HEK293 (cell line): ENCODE measurements around the gene ST6GAL1.

Experiments used
- CTCF ChIA-PET: fragments of 350-600 bp; formaldehyde crosslinking; extraction: SDS; loops from one replicate; lab custom pipeline; 2021; ENCODE audit warnings: antibody characterized with exemption; lab: Yijun Ruan, JAX
- POLR2A ChIA-PET: fragments of 300-600 bp; formaldehyde crosslinking; extraction: SDS; loops from one replicate; lab custom pipeline; 2020; ENCODE audit warnings: antibody characterized with exemption, inconsistent platforms; lab: Yijun Ruan, JAX
- H3K27ac ChIP-seq: fragments of 200-500 bp; sonication (Bioruptor generic); 2 replicates; pipeline ENCODE4 v1.5.1; 2014; ENCODE audit warnings: low read depth, low read length, control low read depth, inconsistent platforms; ENCODE audit errors: extremely low read depth
- H3K36me3 ChIP-seq, 2 experiments: fragments of 200-500 bp in 1 of 2; sonication (Bioruptor generic) in 1 of 2; 1 replicate in 1 of 2; 2 replicates in 1 of 2; pipeline ENCODE4 v1.5.1; 2014 to 2017; ENCODE audit warnings: inconsistent platforms in 2 of 2, low read length in 2 of 2; ENCODE audit not compliant: control insufficient read depth in 2 of 2, insufficient read depth in 1 of 2
- H3K4me1 ChIP-seq: fragments of 200-500 bp; sonication (Bioruptor generic); 2 replicates; pipeline ENCODE4 v1.5.1; 2014; ENCODE audit warnings: mild to moderate bottlenecking, low read length, inconsistent platforms; ENCODE audit not compliant: control insufficient read depth, insufficient read depth
- H3K4me3 ChIP-seq: 2 replicates; pipeline ENCODE4 v1.5.1; 2011; ENCODE audit warnings: low read depth, mild to moderate bottlenecking, control low read depth, low read length, moderate library complexity
- H3K9me3 ChIP-seq: fragments of 200-500 bp; sonication (Bioruptor generic); 2 replicates; pipeline ENCODE4 v1.5.1; 2014; ENCODE audit warnings: low read depth, low read length, inconsistent platforms; ENCODE audit not compliant: control insufficient read depth, insufficient read depth
- INSM2 ChIP-seq: fragments of 450-650 bp; formaldehyde crosslinking; IDR thresholded peaks from 2 replicates; pipeline ENCODE4 v1.5.1; 2016; ENCODE audit warnings: missing biosample characterization, missing genetic modification characterization
- PRDM4 ChIP-seq: fragments of 450-650 bp; formaldehyde crosslinking; IDR thresholded peaks from 2 replicates; pipeline ENCODE4 v1.5.1; 2017; ENCODE audit warnings: missing biosample characterization, missing genetic modification characterization
- SP7 ChIP-seq: fragments of 450-650 bp; formaldehyde crosslinking; IDR thresholded peaks from 2 replicates; pipeline ENCODE4 v1.5.1; 2016; ENCODE audit warnings: missing biosample characterization, missing genetic modification characterization
- TCF7L2 ChIP-seq: IDR thresholded peaks from 2 replicates; pipeline ENCODE4 v1.6.1; 2011; ENCODE audit warnings: low read depth, mild to moderate bottlenecking, inconsistent platforms, low read length, moderate library complexity, borderline replicate concordance
- ZBTB1 ChIP-seq: fragments of 450-650 bp; formaldehyde crosslinking; IDR thresholded peaks from 2 replicates; pipeline ENCODE4 v1.5.1; 2016; ENCODE audit warnings: missing biosample characterization, missing genetic modification characterization
- ZNF140 ChIP-seq: fragments of 450-650 bp; formaldehyde crosslinking; IDR thresholded peaks from 2 replicates; pipeline ENCODE4 v1.5.1; 2016; ENCODE audit warnings: missing biosample characterization, missing genetic modification characterization
- ZNF16 ChIP-seq: fragments of 450-650 bp; formaldehyde crosslinking; IDR thresholded peaks from 2 replicates; pipeline ENCODE4 v1.5.1; 2016; ENCODE audit warnings: low read depth, missing biosample characterization, missing genetic modification characterization
- ZNF239 ChIP-seq: fragments of 450-650 bp; formaldehyde crosslinking; IDR thresholded peaks from 2 replicates; pipeline ENCODE4 v1.5.1; 2016; ENCODE audit warnings: missing biosample characterization, missing genetic modification characterization
- ZNF248 ChIP-seq: fragments of 450-650 bp; formaldehyde crosslinking; IDR thresholded peaks from 2 replicates; pipeline ENCODE4 v1.5.1; 2017; ENCODE audit warnings: missing biosample characterization, missing genetic modification characterization
- ZNF426 ChIP-seq: fragments of 450-650 bp; formaldehyde crosslinking; IDR thresholded peaks from 2 replicates; pipeline ENCODE4 v1.5.1; 2017; ENCODE audit warnings: missing biosample characterization, missing genetic modification characterization, mild to moderate bottlenecking, inconsistent platforms, moderate library complexity
- ZNF530 ChIP-seq: fragments of 450-650 bp; formaldehyde crosslinking; IDR thresholded peaks from 2 replicates; pipeline ENCODE4 v1.5.1; 2016; ENCODE audit warnings: low read depth, missing biosample characterization, missing genetic modification characterization
- ZNF561 ChIP-seq: fragments of 450-650 bp; IDR thresholded peaks from 2 replicates; pipeline ENCODE4 v1.5.1; 2018; ENCODE audit warnings: missing biosample characterization, missing genetic modification characterization, borderline replicate concordance
- ZNF830 ChIP-seq: fragments of 450-650 bp; IDR thresholded peaks from 2 replicates; pipeline ENCODE4 v1.5.0; 2018; ENCODE audit warnings: missing biosample characterization, missing genetic modification characterization, low read depth, mild to moderate bottlenecking, moderate library complexity
- ZSCAN16 ChIP-seq: fragments of 450-650 bp; formaldehyde crosslinking; IDR thresholded peaks from 2 replicates; pipeline ENCODE4 v1.5.1; 2016; ENCODE audit warnings: missing biosample characterization, missing genetic modification characterization
- TF ChIP-seq, protein P1 (sequence below): fragments of 450-650 bp; formaldehyde crosslinking; IDR thresholded peaks from 2 replicates; pipeline ENCODE4 v1.5.1; 2016; ENCODE audit warnings: missing biosample characterization, missing genetic modification characterization
- TF ChIP-seq, protein P2 (sequence below): fragments of 450-650 bp; formaldehyde crosslinking; conservative IDR thresholded peaks from 2 replicates; pipeline ENCODE4 v1.5.1; 2016; ENCODE audit warnings: low read depth, missing biosample characterization, missing genetic modification characterization

Gene ST6GAL1

DNA sequence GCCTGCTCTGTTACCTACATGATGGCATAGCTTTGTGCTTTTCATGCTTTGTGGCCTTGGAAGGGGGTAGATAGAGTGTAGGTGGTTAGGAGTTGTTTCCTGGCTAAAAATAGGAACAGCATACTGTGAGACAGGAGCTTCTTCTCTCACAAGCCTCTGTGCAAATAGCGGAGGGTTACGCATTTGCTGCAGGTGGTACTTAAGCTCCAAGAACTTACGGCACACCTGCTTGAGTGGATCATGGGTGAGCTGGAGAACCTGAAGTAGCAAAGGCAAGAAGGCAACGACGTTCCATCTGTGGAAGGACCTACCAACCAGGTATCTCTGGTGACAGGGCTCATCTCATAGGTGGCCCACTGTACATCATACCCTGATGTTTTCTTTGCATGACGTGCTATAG lies 66.0 kb downstream of the ST6GAL1 start (continued):
- no peak for TF ChIP-seq SP7 (tag by site-specific recombination)
- TF ChIP-seq, protein P1, sequence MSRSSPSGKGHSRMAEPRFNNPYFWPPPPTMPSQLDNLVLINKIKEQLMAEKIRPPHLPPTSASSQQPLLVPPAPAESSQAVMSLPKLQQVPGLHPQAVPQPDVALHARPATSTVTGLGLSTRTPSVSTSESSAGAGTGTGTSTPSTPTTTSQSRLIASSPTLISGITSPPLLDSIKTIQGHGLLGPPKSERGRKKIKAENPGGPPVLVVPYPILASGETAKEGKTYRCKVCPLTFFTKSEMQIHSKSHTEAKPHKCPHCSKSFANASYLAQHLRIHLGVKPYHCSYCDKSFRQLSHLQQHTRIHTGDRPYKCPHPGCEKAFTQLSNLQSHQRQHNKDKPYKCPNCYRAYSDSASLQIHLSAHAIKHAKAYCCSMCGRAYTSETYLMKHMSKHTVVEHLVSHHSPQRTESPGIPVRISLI: no peak

DNA sequence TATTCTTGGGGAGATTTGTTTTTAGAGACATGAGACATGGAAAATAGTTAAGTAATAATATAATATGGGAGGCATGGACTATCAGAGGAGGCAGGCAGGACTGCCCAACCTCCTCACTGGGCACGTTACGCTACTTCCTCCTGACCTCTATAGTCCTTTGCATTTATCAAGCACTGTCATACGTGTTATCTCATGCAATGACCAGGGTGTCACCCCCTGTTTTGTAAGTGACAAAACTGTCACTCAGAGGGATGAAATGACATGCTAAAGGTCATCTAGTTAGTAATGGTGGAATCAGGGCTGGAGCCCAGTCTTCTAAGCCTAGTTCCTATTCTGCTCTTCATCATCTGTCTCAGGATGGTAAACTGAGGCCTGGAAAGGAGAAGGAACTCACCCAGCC lies 66.7 kb downstream of the ST6GAL1 start:
- H3K4me3 ChIP-seq: no peak overlapping the region
- ChIA-PET POLR2A (no interaction called here), CTCF (no interaction called here)
- no peaks in the 10 kb centered on the region for H3K4me1 ChIP-seq
- H3K36me3 ChIP-seq: no peaks in the 10 kb centered on the region
- H3K27ac ChIP-seq: no peak overlapping the region
- no peaks in the 10 kb centered on the region for H3K9me3 ChIP-seq
- TF ChIP-seq ZNF530: no peak
- TF ChIP-seq, protein P2, sequence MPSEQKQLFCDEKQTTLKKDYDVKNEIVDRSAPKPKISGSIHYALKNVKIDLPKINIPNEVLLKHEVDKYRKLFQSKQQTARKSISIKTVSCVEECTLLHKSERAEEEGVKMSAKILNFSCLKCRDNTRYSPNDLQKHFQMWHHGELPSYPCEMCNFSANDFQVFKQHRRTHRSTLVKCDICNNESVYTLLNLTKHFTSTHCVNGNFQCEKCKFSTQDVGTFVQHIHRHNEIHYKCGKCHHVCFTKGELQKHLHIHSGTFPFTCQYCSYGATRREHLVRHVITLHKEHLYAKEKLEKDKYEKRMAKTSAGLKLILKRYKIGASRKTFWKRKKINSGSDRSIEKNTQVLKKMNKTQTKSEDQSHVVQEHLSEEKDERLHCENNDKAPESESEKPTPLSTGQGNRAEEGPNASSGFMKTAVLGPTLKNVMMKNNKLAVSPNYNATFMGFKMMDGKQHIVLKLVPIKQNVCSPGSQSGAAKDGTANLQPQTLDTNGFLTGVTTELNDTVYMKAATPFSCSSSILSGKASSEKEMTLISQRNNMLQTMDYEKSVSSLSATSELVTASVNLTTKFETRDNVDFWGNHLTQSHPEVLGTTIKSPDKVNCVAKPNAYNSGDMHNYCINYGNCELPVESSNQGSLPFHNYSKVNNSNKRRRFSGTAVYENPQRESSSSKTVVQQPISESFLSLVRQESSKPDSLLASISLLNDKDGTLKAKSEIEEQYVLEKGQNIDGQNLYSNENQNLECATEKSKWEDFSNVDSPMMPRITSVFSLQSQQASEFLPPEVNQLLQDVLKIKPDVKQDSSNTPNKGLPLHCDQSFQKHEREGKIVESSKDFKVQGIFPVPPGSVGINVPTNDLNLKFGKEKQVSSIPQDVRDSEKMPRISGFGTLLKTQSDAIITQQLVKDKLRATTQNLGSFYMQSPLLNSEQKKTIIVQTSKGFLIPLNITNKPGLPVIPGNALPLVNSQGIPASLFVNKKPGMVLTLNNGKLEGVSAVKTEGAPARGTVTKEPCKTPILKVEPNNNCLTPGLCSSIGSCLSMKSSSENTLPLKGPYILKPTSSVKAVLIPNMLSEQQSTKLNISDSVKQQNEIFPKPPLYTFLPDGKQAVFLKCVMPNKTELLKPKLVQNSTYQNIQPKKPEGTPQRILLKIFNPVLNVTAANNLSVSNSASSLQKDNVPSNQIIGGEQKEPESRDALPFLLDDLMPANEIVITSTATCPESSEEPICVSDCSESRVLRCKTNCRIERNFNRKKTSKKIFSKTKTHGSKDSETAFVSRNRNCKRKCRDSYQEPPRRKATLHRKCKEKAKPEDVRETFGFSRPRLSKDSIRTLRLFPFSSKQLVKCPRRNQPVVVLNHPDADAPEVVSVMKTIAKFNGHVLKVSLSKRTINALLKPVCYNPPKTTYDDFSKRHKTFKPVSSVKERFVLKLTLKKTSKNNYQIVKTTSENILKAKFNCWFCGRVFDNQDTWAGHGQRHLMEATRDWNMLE (tag by site-specific recombination): no peak
- no peak for TF ChIP-seq ZNF561 (tag by site-specific recombination)
- TF ChIP-seq ZNF140: no peak
- TF ChIP-seq, protein P1: no peak
- no peak for TF ChIP-seq ZNF830 (tag by site-specific recombination)
- no peak for TF ChIP-seq INSM2 (tag by site-specific recombination)
- TF ChIP-seq ZBTB1 (tag by site-specific recombination): no peak
- TF ChIP-seq TCF7L2: no peak
- TF ChIP-seq PRDM4 (tag by site-specific recombination): no peak
- TF ChIP-seq ZNF248: no peak
- TF ChIP-seq ZNF16 (tag by site-specific recombination): no peak
- no peak for TF ChIP-seq ZNF239 (tag by site-specific recombination)
- no peak for TF ChIP-seq ZNF426 (tag by site-specific recombination)
- TF ChIP-seq ZSCAN16 (tag by site-specific recombination): no peak
